Immature natural killer cell (primary cell): Measurements from ENCODE around the gene BTBD9. TPM values are rescaled to one million over a fixed set of nuclear protein-coding genes. Genes with fewer than 3 reads are reported as not detected.
"Not testable (repeated sequence)": the region's sequence is repeated elsewhere in the genome, so short reads cannot be mapped to it uniquely, and the experiment has no call there.

Source experiments
- DNase-seq, 3 donors: peaks; one replicate each; pipeline ENCODE4 v3.0.0; 2022; ENCODE audit warnings: mixed read lengths in 1 of 3
- H3K27ac Mint-ChIP-seq, 6 donors: one replicate each; pipeline ENCODE4 v1.8.0; 2020; ENCODE audit warnings: mixed read lengths in 6 of 6, mild to moderate bottlenecking in 5 of 6, inconsistent platforms in 4 of 6, moderate library complexity in 3 of 6
- H3K27me3 Mint-ChIP-seq, 3 donors: one replicate each; pipeline ENCODE4 v1.8.0; 2020 to 2021; ENCODE audit warnings: low read depth in 3 of 3, mild to moderate bottlenecking in 3 of 3, mixed read lengths in 3 of 3, moderate library complexity in 3 of 3, inconsistent platforms in 1 of 3
- H3K36me3 Mint-ChIP-seq, 3 donors: one replicate each; pipeline ENCODE4 v1.8.0; 2020; ENCODE audit warnings: mixed read lengths in 3 of 3, inconsistent platforms in 2 of 3, mild to moderate bottlenecking in 2 of 3
- H3K4me1 Mint-ChIP-seq, 2 donors: one replicate each; pipeline ENCODE4 v1.8.0; 2020; ENCODE audit warnings: inconsistent platforms in 2 of 2, mild to moderate bottlenecking in 2 of 2, mixed read lengths in 2 of 2, moderate library complexity in 1 of 2
- H3K4me3 Mint-ChIP-seq, 5 donors: one replicate each; pipeline ENCODE4 v1.8.0; 2020; ENCODE audit warnings: mild to moderate bottlenecking in 5 of 5, mixed read lengths in 5 of 5, inconsistent platforms in 3 of 5, moderate library complexity in 3 of 5
- H3K9me3 Mint-ChIP-seq, 6 donors: one replicate each; pipeline ENCODE4 v1.8.0; 2020; ENCODE audit warnings: mild to moderate bottlenecking in 6 of 6, mixed read lengths in 6 of 6, inconsistent platforms in 4 of 6, moderate library complexity in 3 of 6
- polyA plus RNA-seq, 3 donors: library from polyadenylated mRNA; unstranded; fragments of 300-500 nt; fragmentation: Illumina TruSeq; gene quantifications; one replicate each; pipeline ENCODE4 v1.2.3, GENCODE V29; 2021

Gene BTBD9
- polyA plus RNA-seq, 3 donors from 2014 or later, result 5.3 to 12.3 (median 10.9) TPM

DNA sequence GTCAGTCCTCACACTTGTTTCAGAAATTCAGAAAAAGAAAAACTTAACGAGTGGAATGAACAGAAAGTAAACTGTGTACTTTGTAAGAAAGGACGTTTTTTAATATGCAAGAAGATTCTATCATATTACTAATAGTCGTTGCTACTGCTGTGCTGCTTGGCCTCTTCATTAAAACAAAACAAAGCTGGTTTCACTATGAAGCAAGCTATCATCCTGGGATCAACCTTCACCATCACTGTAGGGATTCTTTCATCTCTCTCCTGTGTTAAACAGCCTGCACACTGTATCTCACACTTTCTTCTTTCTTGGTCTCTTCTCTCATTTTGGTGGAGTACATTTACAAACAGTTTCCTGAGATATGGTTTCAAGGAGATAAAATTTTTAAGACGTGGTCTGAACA, 284.2 kb downstream of the BTBD9 start:
- Mint-ChIP-seq H3K27me3 (peaks cover 0 to 3% (median 0%) of the 10 kb centered on the region in 3 donors), H3K27ac (peak overlapping the region in 1 of 6 donors; percentile 13), H3K36me3 (peaks cover 0 to 3% (median 0%) of the 10 kb centered on the region in 3 donors), H3K4me3 (peak overlapping the region in 1 of 5 donors; percentile 62), H3K9me3 (no peaks in the 10 kb centered on the region), H3K4me1 (peaks cover 0 to 8% of the 10 kb centered on the region in 2 donors)
- no peak for DNase-seq

DNA sequence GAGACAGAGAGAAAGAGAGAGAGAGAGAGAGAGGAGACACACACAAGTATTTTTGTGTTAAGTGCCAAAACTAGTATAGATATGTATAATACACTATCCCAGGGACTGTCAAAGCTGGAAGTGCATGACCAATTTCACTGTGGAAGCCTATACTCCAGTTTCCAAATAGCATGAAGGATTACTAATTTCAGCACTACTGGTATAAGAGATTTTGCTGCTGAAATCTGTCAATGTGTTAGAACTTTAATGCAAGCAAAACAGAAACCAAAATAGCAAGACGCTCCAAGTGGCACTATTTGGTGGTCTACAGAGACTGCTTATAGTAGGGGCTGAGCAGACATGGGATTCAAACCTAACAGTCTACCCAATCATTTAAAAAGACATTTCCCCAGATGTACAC, 284.8 kb downstream of the BTBD9 start:
- H3K4me3 Mint-ChIP-seq, result peak overlapping the region in 1 of 5 donors; percentile 62
- peak in 1 of 3 donors; percentile 2 for DNase-seq
- H3K4me1 Mint-ChIP-seq, result peaks cover 0 to 8% of the 10 kb centered on the region in 2 donors
- no peaks in the 10 kb centered on the region for H3K9me3 Mint-ChIP-seq
- peaks cover 0 to 3% (median 0%) of the 10 kb centered on the region in 3 donors for H3K36me3 Mint-ChIP-seq
- H3K27ac Mint-ChIP-seq, result peak overlapping the region in 1 of 6 donors; percentile 31
- peaks cover 0 to 3% (median 0%) of the 10 kb centered on the region in 3 donors for H3K27me3 Mint-ChIP-seq

DNA sequence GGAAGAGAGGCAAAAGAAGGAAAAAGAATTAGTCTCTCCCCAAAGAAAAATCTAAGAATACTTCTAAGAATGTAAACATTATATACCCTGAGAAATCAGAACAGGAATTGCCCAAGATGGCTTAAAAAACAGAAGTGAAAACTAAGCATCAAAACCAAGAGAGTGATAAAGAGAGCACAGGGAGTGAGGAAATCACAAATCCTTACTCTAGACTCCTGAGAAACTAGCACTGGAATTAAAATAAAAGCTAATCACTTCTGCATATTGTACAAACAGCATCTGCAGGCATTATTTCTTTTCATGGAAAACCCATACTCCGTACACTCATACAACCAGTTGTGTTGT, 285.7 kb downstream of the BTBD9 start:
- H3K27ac Mint-ChIP-seq, result no peak overlapping the region
- peaks cover 0 to 8% of the 10 kb centered on the region in 2 donors for H3K4me1 Mint-ChIP-seq
- no peak overlapping the region for H3K4me3 Mint-ChIP-seq
- H3K36me3 Mint-ChIP-seq, result no peaks in the 10 kb centered on the region
- H3K27me3 Mint-ChIP-seq, result peaks cover 0 to 3% (median 0%) of the 10 kb centered on the region in 3 donors
- no peaks in the 10 kb centered on the region for H3K9me3 Mint-ChIP-seq
- no peak for DNase-seq

DNA sequence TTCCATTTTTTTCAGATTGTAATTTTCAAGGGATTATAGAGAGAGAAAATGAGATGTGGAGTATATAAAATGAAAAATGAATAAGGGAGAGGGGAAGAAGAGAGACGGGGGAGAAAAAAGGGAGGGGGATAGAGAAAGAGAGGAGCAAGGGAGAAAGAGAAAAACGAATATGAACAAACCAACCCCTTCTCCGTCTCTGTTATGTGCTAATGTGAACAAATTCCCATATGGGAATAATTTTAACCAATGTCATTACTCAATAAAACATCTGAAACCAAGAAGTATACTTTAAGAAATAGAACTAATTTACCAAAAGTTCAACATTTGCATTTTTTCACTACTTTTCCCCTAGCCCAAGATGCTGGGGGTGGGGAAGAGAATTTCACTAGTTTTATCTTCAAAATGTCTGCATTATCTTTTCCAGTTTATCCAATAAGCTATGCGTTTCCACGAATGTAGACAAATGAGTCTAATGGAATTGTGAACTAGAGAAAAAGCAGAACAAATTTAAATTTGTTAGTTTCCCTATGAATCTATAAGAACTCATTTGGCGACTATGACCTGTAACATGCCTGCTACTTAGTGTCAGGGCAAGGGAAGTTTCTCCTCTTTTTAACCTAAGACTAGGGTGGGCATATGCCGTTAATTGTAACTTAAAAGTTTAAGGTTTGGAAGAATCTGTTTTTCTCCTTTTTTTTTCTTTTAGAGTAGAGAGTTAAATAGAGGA, 286.3 kb downstream of the BTBD9 start:
- H3K4me1 Mint-ChIP-seq, result peaks cover 0 to 8% of the 10 kb centered on the region in 2 donors
- H3K4me3 Mint-ChIP-seq, result no peak overlapping the region
- no peaks in the 10 kb centered on the region for H3K36me3 Mint-ChIP-seq
- H3K27me3 Mint-ChIP-seq, result peaks cover 0 to 3% (median 0%) of the 10 kb centered on the region in 3 donors
- H3K9me3 Mint-ChIP-seq, result no peaks in the 10 kb centered on the region
- H3K27ac Mint-ChIP-seq, result no peak overlapping the region
- no peak for DNase-seq

DNA sequence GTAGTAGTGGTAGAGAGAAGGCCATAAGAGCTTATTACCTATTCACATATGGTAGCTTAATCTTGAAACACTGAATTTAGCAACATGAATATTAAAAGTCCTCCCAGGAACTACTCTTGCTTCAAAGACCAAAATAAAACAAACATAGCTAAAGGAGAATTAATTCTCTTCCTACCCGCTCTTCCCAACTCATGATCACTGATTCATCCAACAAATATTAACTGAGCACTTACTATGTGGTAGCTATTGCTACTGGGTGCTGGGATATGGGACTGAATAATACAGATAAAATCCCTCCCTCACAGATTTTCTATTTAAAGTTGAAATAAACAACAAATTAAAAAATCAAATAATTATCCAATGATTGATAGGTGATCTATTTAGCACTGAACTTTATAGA, 287.1 kb downstream of the BTBD9 start:
- Mint-ChIP-seq H3K9me3 (no peaks in the 10 kb centered on the region), H3K4me3 (no peak overlapping the region), H3K27ac (no peak overlapping the region), H3K4me1 (peaks cover 0 to 8% of the 10 kb centered on the region in 2 donors), H3K27me3 (peaks cover 0 to 1% (median 0%) of the 10 kb centered on the region in 3 donors), H3K36me3 (no peaks in the 10 kb centered on the region)
- no peak for DNase-seq

DNA sequence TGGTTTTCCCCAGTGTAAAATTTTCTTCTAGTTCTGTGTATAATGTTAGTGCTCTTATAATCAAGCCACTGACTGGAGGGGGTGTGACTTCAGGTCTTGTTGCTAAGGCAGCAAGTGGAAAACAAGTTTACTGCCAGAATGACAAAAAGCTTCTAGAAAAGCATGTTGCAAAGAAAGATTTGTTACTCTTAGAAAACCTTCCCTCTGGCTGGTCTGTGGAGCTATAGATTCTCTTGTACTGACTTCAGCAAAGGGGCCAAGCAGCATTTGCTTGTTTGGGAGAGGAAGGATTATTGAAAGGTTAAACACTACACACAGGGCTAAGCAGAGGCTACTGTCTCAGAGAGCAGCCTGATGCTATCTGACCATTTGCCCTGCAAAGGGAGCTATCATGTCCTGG, 288.8 kb downstream of the BTBD9 start:
- H3K9me3 Mint-ChIP-seq, result no peaks in the 10 kb centered on the region
- H3K36me3 Mint-ChIP-seq, result no peaks in the 10 kb centered on the region

DNA sequence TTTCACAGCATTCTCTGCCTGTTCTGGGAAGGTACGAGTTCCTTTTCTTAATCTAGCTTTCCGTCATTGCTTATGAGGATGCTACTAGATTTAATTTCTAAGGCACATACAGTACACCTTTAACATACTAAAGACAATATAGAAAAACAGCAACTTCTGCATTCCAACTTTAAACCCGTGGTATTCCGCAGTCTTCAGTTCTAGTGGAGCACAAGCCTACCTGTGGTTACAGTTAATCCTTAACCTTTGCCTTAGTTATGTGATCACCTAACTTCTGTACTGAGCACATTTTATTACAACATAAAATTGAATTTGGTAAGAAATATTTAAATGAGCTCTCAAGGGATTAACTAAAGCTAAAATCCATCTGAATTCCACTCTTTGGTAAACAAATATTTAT, 289.5 kb downstream of the BTBD9 start:
- Mint-ChIP-seq H3K9me3 (no peaks in the 10 kb centered on the region), H3K4me1 (peaks cover 0 to 4% of the 10 kb centered on the region in 2 donors), H3K36me3 (peaks cover 0 to 3% (median 0%) of the 10 kb centered on the region in 3 donors), H3K27ac (no peak overlapping the region), H3K27me3 (peaks cover 0 to 1% (median 0%) of the 10 kb centered on the region in 3 donors), H3K4me3 (no peak overlapping the region)
- no peak for DNase-seq

More for the DNA sequence above, 288.8 kb downstream of the BTBD9 start:
- Mint-ChIP-seq H3K4me1 (peaks cover 2 to 5% of the 10 kb centered on the region in 2 donors), H3K4me3 (no peak overlapping the region), H3K27me3 (peaks cover 0 to 1% (median 0%) of the 10 kb centered on the region in 3 donors), H3K27ac (no peak overlapping the region)
- no peak for DNase-seq

DNA sequence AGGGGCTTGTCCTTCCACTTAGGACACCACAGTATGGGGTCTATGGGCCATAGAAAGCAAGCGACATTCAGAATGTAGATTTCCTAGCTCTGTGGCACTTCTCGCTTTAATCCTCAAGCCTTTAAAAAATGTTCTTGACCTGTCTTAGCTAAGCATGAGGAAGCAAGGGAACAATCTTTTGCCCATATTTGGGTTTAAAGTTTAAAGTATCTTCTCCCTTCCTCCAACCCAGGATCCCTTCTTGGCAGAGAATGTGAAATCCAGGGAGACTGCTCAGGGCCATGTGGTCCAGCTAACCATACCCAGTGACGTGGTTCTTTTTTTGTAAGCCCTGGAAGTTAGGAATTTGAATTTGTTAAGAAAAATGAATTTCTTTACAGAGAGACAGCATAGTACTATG, 289.9 kb downstream of the BTBD9 start:
- no peak for DNase-seq
- no peak overlapping the region for H3K27ac Mint-ChIP-seq
- no peak overlapping the region for H3K4me3 Mint-ChIP-seq
- peaks cover 0 to 3% (median 0%) of the 10 kb centered on the region in 3 donors for H3K36me3 Mint-ChIP-seq
- H3K4me1 Mint-ChIP-seq, result peaks cover 0 to 4% of the 10 kb centered on the region in 2 donors
- no peaks in the 10 kb centered on the region for H3K9me3 Mint-ChIP-seq
- H3K27me3 Mint-ChIP-seq, result peaks cover 0 to 1% (median 0%) of the 10 kb centered on the region in 3 donors

DNA sequence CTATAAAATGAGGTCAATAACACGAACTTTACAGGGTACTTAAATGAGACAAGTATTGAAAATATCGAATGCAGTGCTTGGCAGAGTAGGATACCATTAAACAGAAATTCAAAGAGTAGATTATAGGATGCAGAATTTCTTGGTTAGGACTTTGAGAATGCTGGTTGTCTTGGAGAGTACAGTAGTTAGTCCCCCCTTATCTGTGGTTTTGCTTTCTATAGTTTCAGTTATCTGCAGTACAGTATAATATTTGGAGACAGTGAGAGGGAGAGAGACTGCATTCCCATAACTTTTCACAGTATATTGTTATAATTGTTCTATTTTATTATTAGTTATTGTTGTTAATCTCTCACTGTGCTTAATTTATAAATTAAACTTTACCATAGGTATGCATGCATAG, 290.5 kb downstream of the BTBD9 start:
- H3K4me1 Mint-ChIP-seq, result peaks cover 0 to 4% of the 10 kb centered on the region in 2 donors
- DNase-seq, result no peak
- H3K27me3 Mint-ChIP-seq, result peaks cover 0 to 1% (median 0%) of the 10 kb centered on the region in 3 donors
- H3K4me3 Mint-ChIP-seq, result no peak overlapping the region
- no peaks in the 10 kb centered on the region for H3K9me3 Mint-ChIP-seq
- H3K36me3 Mint-ChIP-seq, result peaks cover 0 to 3% (median 3%) of the 10 kb centered on the region in 3 donors
- H3K27ac Mint-ChIP-seq, result no peak overlapping the region

DNA sequence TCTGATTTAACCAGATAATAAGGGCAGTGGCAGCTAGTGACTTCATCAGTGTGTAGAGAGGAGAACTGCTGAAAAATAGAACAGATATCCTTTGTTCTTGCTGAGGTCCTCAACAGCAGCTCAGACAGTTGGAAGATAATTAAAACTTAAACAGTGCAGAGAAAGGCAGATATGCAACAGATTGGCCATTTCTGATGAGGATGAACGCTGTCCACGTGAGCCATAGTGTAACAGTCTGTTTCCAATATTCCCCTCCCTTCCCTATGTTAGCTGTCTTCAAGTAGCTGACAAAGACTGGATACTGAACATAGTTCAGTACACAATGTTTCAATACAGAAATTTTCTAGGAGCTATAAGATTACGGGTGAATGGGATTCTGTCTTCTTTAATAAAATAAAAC, 291.4 kb downstream of the BTBD9 start:
- Mint-ChIP-seq H3K4me1 (peaks cover 0 to 4% of the 10 kb centered on the region in 2 donors), H3K36me3 (peaks cover 0 to 3% (median 3%) of the 10 kb centered on the region in 3 donors), H3K27ac (no peak overlapping the region), H3K4me3 (no peak overlapping the region), H3K9me3 (no peaks in the 10 kb centered on the region), H3K27me3 (peaks cover 0 to 1% (median 0%) of the 10 kb centered on the region in 3 donors)
- no peak for DNase-seq

DNA sequence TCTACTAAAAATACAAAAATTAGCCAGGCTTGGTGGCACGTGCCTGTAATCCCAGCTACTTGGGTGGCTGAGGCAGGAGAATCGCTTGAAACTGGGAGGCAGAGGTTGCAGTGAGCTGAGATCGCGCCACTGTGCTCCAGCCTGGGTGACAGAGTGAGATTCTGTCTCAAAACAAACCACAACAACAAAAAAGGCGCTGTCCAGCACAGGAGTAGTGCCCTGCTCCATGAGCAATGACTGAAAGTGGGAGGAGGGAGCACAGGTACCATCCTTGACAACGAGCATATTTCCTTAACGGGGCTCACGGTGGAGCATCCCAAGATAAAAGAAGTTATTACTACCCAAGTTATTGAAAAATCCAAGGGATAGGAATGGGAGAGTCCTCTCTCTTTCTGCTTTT, 291.9 kb downstream of the BTBD9 start:
- not testable (repeated sequence) for H3K36me3 Mint-ChIP-seq, H3K4me1 Mint-ChIP-seq, H3K27ac Mint-ChIP-seq, DNase-seq, H3K9me3 Mint-ChIP-seq, H3K27me3 Mint-ChIP-seq, H3K4me3 Mint-ChIP-seq

DNA sequence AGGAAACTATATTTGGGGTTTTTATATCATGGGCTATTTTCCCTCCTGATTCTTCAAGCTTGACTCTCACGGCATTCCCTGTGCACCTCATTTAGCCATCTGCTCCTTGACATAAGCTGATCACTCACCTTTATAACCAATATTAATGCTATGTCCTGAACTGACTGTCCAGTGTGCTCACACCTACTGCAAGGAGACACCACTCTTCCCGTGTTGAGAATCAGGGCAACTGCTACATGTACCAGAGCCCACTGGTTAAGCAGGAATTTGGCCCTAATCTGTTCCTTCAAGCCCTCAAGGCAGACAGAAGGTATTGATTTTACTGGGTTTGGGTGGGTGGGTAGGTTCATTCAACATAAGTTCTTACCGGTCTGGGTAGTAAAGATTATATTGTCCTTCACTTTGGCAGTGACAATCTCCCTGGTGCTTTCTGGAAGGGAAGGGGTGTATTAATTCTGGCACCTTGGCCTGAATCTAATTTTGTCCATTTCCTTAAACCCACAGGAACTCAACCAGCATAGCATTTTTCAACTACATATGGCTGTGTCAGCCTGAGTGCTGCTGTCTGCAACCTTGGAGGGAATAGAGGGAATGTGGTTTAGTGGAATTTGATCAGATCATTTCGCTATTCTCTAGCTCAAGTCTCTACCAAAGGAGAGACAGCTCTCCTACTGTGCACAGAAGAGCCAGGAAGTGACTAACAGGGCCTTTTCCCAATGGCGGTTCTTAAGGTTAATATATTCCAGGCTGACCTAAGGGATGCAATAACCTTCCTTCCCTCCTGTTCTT, 293.2 kb downstream of the BTBD9 start:
- Mint-ChIP-seq H3K4me1 (peaks cover 0 to 4% of the 10 kb centered on the region in 2 donors), H3K4me3 (no peak overlapping the region), H3K9me3 (no peaks in the 10 kb centered on the region), H3K27me3 (peaks cover 0 to 1% (median 0%) of the 10 kb centered on the region in 3 donors), H3K36me3 (peaks cover 2 to 3% (median 3%) of the 10 kb centered on the region in 3 donors), H3K27ac (no peak overlapping the region)
- no peak for DNase-seq

DNA sequence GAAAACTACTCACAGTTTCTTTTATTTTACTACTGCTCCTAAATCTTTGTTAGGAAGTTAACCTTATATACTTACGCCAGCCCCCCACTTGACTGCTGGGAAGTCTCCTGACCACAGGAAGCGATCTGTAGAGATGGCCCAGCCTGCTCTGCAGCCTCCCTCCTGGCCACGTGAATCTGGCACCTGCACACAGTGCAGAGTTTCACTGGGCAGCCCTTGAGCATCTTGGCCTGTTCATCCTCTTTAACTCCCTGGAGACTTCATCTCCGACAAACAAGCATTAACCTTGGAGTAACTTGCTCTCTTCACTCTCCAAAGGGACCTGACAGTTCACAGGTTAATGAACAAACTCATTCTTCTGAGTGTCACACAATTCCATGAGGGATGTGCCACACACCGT, 294.1 kb downstream of the BTBD9 start:
- H3K36me3 Mint-ChIP-seq, result peaks cover 3% of the 10 kb centered on the region in 3 donors
- H3K27ac Mint-ChIP-seq, result no peak overlapping the region
- H3K27me3 Mint-ChIP-seq, result peaks cover 0 to 2% (median 0%) of the 10 kb centered on the region in 3 donors
- DNase-seq, result no peak
- H3K9me3 Mint-ChIP-seq, result no peaks in the 10 kb centered on the region
- no peak overlapping the region for H3K4me3 Mint-ChIP-seq
- H3K4me1 Mint-ChIP-seq, result peaks cover 0 to 4% of the 10 kb centered on the region in 2 donors

DNA sequence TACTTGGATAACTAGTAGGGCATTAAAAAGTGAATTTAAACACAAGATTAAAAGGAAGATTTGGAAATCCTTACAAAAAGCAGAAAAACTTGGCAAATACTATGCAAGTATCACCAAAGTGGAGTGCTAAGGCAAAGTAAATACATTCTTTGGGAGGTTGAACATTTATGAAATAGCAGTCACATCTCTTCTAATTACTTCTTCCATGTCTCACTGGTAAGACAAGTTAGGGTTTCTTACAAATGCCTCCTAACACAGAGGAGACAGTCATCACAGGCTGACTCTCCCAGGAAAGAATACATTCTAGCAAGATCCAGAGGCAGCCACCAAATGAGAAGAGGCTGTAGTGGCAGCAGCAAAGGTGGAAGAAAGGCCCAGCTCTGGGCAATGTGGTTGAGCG, 298.2 kb downstream of the BTBD9 start:
- Mint-ChIP-seq H3K36me3 (peaks cover 3% of the 10 kb centered on the region in 3 donors), H3K4me3 (no peak overlapping the region), H3K4me1 (peaks cover 16 to 18% of the 10 kb centered on the region in 2 donors)

More for the DNA sequence above, 298.2 kb downstream of the BTBD9 start:
- DNase-seq, result no peak
- peaks cover 0 to 2% (median 2%) of the 10 kb centered on the region in 3 donors for H3K27me3 Mint-ChIP-seq
- no peaks in the 10 kb centered on the region for H3K9me3 Mint-ChIP-seq
- H3K27ac Mint-ChIP-seq, result peak overlapping the region in 1 of 6 donors; percentile 2
